GM18511 (cell line): ENCODE measurements around the gene UBAP2L.
"Not testable (repeated sequence)": the region's sequence is repeated elsewhere in the genome, so short reads cannot be mapped to it uniquely, and the experiment has no call there.

Experiments
- ATAC-seq: cut with Tn5 transposase; IDR thresholded peaks from one replicate; pipeline ENCODE4 v1.9.1; 2021; ENCODE audit warnings: mild to moderate bottlenecking, moderate library complexity; ENCODE audit not compliant: unreplicated experiment

Gene UBAP2L

DNA sequence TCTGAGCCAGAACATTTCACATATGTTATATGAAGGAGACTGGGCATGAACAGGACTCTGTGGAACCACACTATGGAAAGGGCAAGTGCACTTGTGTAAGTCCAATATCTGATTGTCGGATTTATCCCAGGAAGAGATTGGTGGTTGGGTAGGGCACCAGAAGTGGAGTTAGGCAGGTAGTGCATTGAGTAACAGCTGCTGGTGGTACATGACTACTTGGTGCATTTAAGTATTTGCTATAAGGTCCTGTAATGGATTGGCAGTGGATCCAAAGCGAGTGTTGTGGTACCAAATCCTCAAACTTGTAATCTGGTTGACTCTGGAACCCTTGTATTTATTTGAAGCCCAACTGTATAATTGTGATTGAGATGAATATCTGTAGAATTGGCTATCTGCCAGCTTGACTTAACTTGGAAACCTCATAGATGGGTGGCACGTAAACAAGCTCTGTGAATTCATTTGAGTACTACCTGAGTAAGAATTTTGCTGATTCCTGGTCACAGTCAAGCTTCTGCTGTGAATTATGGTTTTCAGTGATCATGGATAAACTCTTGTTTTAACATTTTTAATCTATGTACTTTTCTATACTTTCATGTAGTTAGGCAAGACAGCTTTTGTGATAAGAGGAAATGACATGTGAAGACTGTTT, 21.1 kb downstream of the UBAP2L start:
- ATAC-seq: no peak

DNA sequence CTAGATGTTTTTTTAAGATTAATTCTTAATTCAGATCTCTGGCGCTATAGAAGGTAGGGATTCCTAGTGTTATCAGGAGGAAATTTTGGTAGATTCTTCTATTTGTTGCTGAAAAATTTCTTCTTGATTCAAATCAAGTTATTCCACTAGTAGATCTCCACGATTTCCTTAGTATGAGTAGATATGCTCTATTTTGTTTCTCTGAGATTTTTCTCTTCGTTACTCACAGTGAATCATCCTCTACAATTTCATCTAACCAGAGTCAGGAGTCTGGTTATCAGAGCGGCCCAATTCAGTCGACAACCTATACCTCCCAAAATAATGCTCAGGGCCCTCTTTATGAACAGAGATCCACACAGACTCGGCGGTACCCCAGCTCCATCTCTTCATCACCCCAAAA, 32.9 kb downstream of the UBAP2L start:
- no peak for ATAC-seq

GRCh38 chr1:154256686-154257085, 35.9 kb downstream of the UBAP2L start:
- ATAC-seq: no peak

DNA sequence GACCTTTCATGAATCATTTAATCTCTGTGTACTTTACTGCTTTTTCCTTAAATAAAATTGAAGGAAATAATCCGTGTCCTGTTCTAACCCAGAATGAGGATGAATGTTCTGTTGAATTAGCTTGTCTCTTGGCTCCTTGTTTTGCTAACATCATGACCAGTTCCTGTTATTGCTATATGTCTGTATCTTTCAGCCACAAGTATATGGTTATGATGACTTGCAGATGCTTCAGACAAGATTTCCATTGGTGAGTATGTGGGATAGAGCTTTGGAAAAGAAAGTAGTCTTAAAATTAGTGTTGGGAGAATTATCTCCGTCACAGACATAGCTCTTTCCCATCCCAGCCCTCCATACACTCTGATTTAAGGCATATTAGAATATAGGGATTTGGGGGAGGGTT, 38.0 kb downstream of the UBAP2L start:
- no peak for ATAC-seq

GRCh38 chr1:154260127-154260526, 39.4 kb downstream of the UBAP2L start:
- no peak for ATAC-seq

DNA sequence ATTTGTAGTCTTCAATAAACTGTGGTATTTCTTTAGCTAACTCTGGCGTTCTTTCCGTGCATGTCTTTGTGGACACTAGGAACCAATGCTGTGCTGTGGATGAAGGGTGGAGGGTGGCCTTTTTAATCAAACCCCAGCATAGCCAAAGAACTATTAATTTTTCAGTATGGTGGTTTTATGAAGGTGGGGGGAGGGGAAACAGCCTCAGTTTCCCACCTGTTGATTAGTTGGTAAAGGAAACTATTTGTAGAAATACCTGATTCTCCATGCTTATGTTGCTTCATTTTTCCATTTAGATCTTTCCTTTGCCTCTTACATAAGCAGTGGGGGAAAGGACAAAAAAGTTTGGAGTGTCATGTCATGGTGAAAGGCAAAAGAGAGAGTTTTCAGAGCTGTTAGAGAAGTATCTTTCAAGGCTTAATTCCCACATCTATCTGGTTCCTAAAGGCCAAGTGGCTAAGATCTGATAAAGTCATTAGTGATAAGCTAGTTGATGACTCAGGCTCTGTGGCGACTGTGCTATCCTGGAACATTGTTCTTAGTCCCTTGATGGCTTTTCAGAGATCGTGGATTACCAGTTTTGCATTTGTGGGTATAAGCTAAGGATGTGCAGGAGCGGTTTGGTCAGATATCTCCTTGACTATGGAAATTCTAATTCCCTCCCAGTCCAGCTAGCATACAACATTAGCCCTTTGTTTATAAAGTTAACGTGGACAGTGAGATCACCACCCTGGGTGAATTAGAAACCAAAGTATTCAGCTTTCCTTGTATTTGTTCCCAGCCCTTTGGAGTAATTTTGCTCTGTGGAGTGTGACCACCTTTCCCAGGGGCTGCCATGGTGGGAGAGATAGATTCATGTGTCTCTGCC, 42.9 kb downstream of the UBAP2L start:
- ATAC-seq: no peak

DNA sequence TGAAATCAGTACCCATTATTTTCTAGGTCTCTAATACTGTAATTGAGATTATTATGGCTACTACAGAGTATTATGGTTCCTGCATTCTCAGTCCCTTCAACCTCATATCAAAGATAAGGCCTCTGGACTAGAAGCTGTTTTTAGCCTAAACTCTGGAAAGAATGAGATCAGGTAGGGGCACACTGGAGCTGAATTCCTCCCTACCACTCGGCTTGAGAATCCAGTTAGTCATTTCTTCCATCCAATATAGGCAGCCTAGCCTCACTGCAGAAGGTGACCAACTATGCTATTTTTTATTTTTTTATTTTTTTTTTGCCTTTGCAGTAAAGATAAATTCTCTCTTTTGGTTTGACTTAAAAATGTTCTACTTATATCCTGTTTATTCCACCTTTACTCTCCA, 43.7 kb downstream of the UBAP2L start:
- no peak for ATAC-seq

DNA sequence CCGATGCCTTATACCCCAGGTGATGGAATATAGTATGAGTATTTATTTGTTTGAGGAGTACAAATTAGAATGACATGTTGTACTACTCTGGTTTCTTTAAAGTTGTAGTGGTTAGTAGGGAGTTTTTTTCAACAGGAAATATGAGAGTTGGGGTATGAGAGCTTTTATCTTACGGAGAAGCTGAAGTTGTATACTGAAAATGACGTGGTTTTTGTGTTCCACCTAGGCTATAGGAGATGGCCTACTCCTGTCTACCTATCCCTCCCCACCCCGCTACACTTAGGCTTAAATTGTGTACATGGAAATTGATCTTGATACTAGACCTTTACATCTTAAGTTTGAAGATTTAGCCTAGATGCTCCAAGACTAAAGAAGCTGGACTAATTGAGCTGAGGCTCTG, 44.8 kb downstream of the UBAP2L start:
- ATAC-seq: no peak

GRCh38 chr1:154270833-154271232, 50.1 kb downstream of the UBAP2L start:
- ATAC-seq: no peak

- peak; percentile 93 for ATAC-seq
These were observed 51.7 kb downstream of the UBAP2L start, which contains the start of gene HAX1 for GRCh38 chr1:154272217-154272998. HAX1 (plus strand) TSS chr1:154272629; CDS start chr1:154272724, 95 bp downstream.

- ATAC-seq: no peak
These were observed 52.3 kb downstream of the UBAP2L start for GRCh38 chr1:154272999-154273563.

- no peak for ATAC-seq
These were observed 56.0 kb downstream of the UBAP2L start for GRCh38 chr1:154276797-154277196.

- not testable (repeated sequence) for ATAC-seq
These were observed 66.8 kb downstream of the UBAP2L start for GRCh38 chr1:154287591-154287990.

DNA sequence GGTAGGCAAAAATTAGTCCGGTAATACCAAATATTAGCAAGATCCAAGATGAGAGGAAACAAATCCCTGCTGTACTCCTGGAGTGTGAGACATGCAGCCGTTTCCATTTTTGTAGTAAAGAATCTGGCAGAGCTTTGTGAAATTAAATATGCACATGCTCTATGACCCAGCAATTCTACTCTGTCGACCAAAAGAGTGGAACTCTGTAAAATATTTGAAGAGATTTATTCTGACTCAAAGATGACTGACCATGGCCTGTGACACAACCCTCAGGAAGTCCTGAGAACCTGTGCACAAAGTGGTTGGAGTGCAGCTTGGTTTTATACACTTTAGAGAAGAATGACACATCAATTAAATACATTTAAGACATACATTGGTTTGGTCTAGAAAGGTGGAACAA, 67.9 kb downstream of the UBAP2L start:
- no peak for ATAC-seq

DNA sequence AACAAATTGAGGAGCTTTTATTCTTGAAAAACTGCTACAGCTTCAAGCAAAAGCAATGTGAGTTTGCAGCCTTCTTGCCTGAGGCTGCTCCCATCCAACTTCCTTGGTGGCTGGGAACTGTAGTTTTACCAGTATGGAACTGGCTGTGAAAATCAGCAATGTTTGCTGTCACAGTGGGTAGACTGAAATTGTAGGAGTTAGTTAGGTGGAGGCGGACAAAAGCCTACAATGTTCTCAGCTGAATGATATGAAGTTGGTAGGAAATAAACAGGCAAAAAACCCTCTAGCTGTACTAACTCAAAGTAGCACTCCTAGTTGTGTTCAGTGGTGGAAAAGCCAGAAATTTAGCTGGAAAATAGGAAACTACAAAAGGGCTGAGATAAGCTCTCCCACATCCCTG, 70.2 kb downstream of the UBAP2L start:
- no peak for ATAC-seq

GRCh38 chr1:154295408-154296235, 74.9 kb downstream of the UBAP2L start:
- no peak for ATAC-seq

DNA sequence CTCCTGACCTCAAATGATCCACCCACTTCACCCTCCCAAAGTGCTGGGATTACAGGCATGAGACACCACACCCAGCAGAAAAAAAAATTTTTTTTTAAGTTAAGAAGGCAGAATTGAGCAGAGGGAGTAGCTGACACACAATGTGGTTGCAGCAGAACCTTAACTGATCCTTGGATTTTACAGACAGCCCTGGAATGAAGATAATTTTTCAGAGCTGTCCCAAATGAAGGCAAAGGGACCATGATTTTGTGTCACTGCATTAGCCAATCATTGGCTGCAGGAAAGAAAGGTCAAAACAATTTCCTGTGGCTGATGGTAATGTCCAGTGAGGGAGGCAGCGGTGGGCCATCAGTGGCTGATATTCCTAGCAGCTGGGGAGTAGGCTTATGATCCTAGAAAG, 80.8 kb downstream of the UBAP2L start:
- no peak for ATAC-seq

GRCh38 chr1:154304664-154305337, 84.0 kb downstream of the UBAP2L start:
- ATAC-seq: no peak

GRCh38 chr1:154306151-154306550, 85.4 kb downstream of the UBAP2L start:
- no peak for ATAC-seq
